CD4-positive, alpha-beta T cell treated with Interleukin-15 for 1 hour (primary cell): ENCODE measurements around the gene DHRS9.
A peak's percentile ranks its signal among the peaks of the same experiment; 100 is the strongest.
"Not testable (repeated sequence)": the region's sequence is repeated elsewhere in the genome, so short reads cannot be mapped to it uniquely, and the experiment has no call there.

Experiments used
- DNase-seq: peaks from one replicate; pipeline ENCODE4 v3.0.0-alpha.2; 2020

DHRS9 gene

GRCh38 chr2:169095621-169096105 is 26.3 kb downstream of the DHRS9 start:
- DNase-seq: no peak

GRCh38 chr2:169104848-169105247 is 35.5 kb downstream of the DHRS9 start:
- DNase-seq: no peak

- no peak for DNase-seq
These were observed 36.1 kb downstream of the DHRS9 start for GRCh38 chr2:169105476-169105875.

- no peak for DNase-seq
These were observed 36.8 kb downstream of the DHRS9 start for GRCh38 chr2:169106134-169106533.

GRCh38 chr2:169106563-169107545 is 37.5 kb downstream of the DHRS9 start:
- DNase-seq: no peak

- no peak for DNase-seq
These were observed 38.3 kb downstream of the DHRS9 start for GRCh38 chr2:169107645-169108044.

GRCh38 chr2:169108099-169108884 is 38.9 kb downstream of the DHRS9 start:
- no peak for DNase-seq

GRCh38 chr2:169109502-169110409 is 40.4 kb downstream of the DHRS9 start:
- DNase-seq: peak; percentile 69

- no peak for DNase-seq
These were observed 41.1 kb downstream of the DHRS9 start for GRCh38 chr2:169110419-169110818.

GRCh38 chr2:169110916-169111315 is 41.6 kb downstream of the DHRS9 start:
- no peak for DNase-seq

GRCh38 chr2:169112841-169113240 is 43.5 kb downstream of the DHRS9 start:
- DNase-seq: no peak

GRCh38 chr2:169114056-169114455 is 44.7 kb downstream of the DHRS9 start:
- no peak for DNase-seq

GRCh38 chr2:169116327-169116726 is 47.0 kb downstream of the DHRS9 start:
- DNase-seq: no peak

GRCh38 chr2:169116993-169117392 is 47.6 kb downstream of the DHRS9 start:
- no peak for DNase-seq

GRCh38 chr2:169118060-169118459 is 48.7 kb downstream of the DHRS9 start:
- no peak for DNase-seq

GRCh38 chr2:169119123-169119760 is 49.9 kb downstream of the DHRS9 start:
- DNase-seq: no peak

GRCh38 chr2:169119851-169120250 is 50.5 kb downstream of the DHRS9 start:
- no peak for DNase-seq

GRCh38 chr2:169129703-169130243 is 60.4 kb downstream of the DHRS9 start:
- no peak for DNase-seq

GRCh38 chr2:169131587-169132512 is 62.5 kb downstream of the DHRS9 start:
- no peak for DNase-seq

- not testable (repeated sequence) for DNase-seq
These were observed 64.9 kb downstream of the DHRS9 start for GRCh38 chr2:169134272-169134671.

GRCh38 chr2:169136428-169136827 is 67.1 kb downstream of the DHRS9 start:
- DNase-seq: not testable (repeated sequence)
